GM12878 (cell line): ENCODE data around the gene CLEC19A. TPM values are rescaled to one million over a fixed set of nuclear protein-coding genes. Genes with fewer than 3 reads are reported as not detected.

Experiments used
- ATAC-seq: fragments of 200-7000 bp; cut with Tn5 transposase; 3 replicates; pipeline ENCODE4 v1.9.1; 2020; ENCODE audit warnings: mild to moderate bottlenecking, moderate library complexity
- BruUV-seq: library from RNA; stranded (reverse); fragments of 400-500 nt; replicated peaks from 2 replicates; lab custom pipeline; 2021; lab: Mats Ljungman, UMichigan
- CTCF ChIA-PET: fragments of 300-600 bp; sonication (Branson Sonifier 250); formaldehyde crosslinking; extraction: SDS; loops from one replicate; lab custom pipeline; 2021; ENCODE audit warnings: inconsistent platforms; lab: Yijun Ruan, JAX
- POLR2A ChIA-PET: fragments of 350-600 bp; formaldehyde crosslinking; extraction: SDS; loops from one replicate; lab custom pipeline; 2021; ENCODE audit warnings: inconsistent platforms; lab: Charles Lee
- RAD21 ChIA-PET: fragments of 300-600 bp; sonication (Branson Sonifier 250); formaldehyde crosslinking; loops from one replicate; lab custom pipeline; 2023; ENCODE audit warnings: antibody characterized with exemption; ENCODE audit not compliant: unreplicated experiment; lab: Charles Lee
- SMC1A ChIA-PET: fragments of 300-600 bp; sonication (Branson Sonifier 250); formaldehyde crosslinking; loops from one replicate; lab custom pipeline; 2023; ENCODE audit not compliant: unreplicated experiment, uncharacterized antibody; lab: Charles Lee
- DNase-seq: peaks from one replicate; pipeline ENCODE4 v3.0.0-alpha.2; 2011; ENCODE audit warnings: low read depth, low spot score
- FAIRE-seq: peaks from 3 replicates; lab custom pipeline; 2011; peaks lifted over from hg19 to GRCh38; lab: Jason Lieb, UNC
- H2AFZ ChIP-seq: 2 replicates; pipeline ENCODE4 v1.6.0; 2011; ENCODE audit warnings: low read depth, low read length, control low read depth; ENCODE audit not compliant: control insufficient read depth
- H3K27ac ChIP-seq: 2 replicates; pipeline ENCODE4 v1.5.1; 2011; ENCODE audit warnings: control low read depth; ENCODE audit not compliant: control insufficient read depth, insufficient read depth
- H3K27me3 ChIP-seq, 2 experiments: replicated peaks in 1 of 2; 2 replicates each; pipeline versions ENCODE4 v1.6.0 to v1.6.1; 2011; ENCODE audit warnings: low read length in 1 of 2; ENCODE audit not compliant: control insufficient read depth in 2 of 2, insufficient read depth in 2 of 2
- H3K36me3 ChIP-seq, 2 experiments: 2 replicates each; pipeline ENCODE4 v1.5.1; 2011; ENCODE audit warnings: low read length in 1 of 2; ENCODE audit not compliant: control insufficient read depth in 2 of 2, insufficient read depth in 2 of 2
- H3K4me1 ChIP-seq: 2 replicates; pipeline ENCODE4 v1.6.1; 2011; ENCODE audit warnings: mild to moderate bottlenecking, low read length, moderate library complexity, mixed read lengths; ENCODE audit not compliant: control insufficient read depth, insufficient read depth
- H3K4me2 ChIP-seq: 2 replicates; pipeline ENCODE4 v1.6.0; 2011; ENCODE audit warnings: control low read depth; ENCODE audit not compliant: control insufficient read depth, insufficient read depth
- H3K4me3 ChIP-seq: fragments of 200-600 bp; sonication (generic); 2 replicates; pipeline ENCODE4 v1.5.1; 2016
- H3K79me2 ChIP-seq: 2 replicates; pipeline ENCODE4 v1.6.0; 2011; ENCODE audit warnings: low read length; ENCODE audit not compliant: control insufficient read depth, insufficient read depth
- H3K9ac ChIP-seq: 2 replicates; pipeline ENCODE4 v1.8.0; 2011; ENCODE audit warnings: low read length, control low read depth, mixed read lengths; ENCODE audit not compliant: control insufficient read depth, insufficient read depth
- H3K9me3 ChIP-seq: replicated peaks from 3 replicates; pipeline ENCODE4 v1.5.1; 2011; ENCODE audit warnings: mild to moderate bottlenecking, low read length; ENCODE audit not compliant: control insufficient read depth, insufficient read depth
- H4K20me1 ChIP-seq: 2 replicates; pipeline ENCODE4 v1.6.0; 2011; ENCODE audit not compliant: control insufficient read depth, insufficient read depth
- CTCF ChIP-seq, 3 experiments: IDR thresholded peaks in 2 of 3; conservative IDR thresholded peaks in 1 of 3; 2 replicates each; pipeline ENCODE4 v1.5.1; 2011; ENCODE audit warnings: low read depth in 3 of 3, low read length in 3 of 3, mild to moderate bottlenecking in 3 of 3, control low read depth in 2 of 3, moderate library complexity in 2 of 3, inconsistent platforms in 1 of 3, mixed read lengths in 1 of 3; ENCODE audit not compliant: control insufficient read depth in 2 of 3, insufficient read depth in 1 of 3; ENCODE audit errors: extremely low read depth in 1 of 3
- IKZF1 ChIP-seq: fragments of 450-650 bp; conservative IDR thresholded peaks from 2 replicates; pipeline ENCODE4 v1.6.1; 2017; ENCODE audit warnings: antibody characterized with exemption, mild to moderate bottlenecking
- IRF4 ChIP-seq: IDR thresholded peaks from 2 replicates; pipeline ENCODE4 v1.6.1; 2011; ENCODE audit warnings: low read depth, low read length
- NBN ChIP-seq: fragments of 450-650 bp; IDR thresholded peaks from 2 replicates; pipeline ENCODE4 v1.6.1; 2016
- NFYB ChIP-seq: IDR thresholded peaks from 2 replicates; pipeline ENCODE4 v1.6.1; 2011; ENCODE audit warnings: low read depth, mild to moderate bottlenecking, low read length, improper control_type of control experiment, moderate library complexity; ENCODE audit not compliant: insufficient read depth
- SRF ChIP-seq, 2 experiments: IDR thresholded peaks; 2 replicates each; pipeline ENCODE4 v1.6.1; 2011; ENCODE audit warnings: low read depth in 2 of 2, low read length in 2 of 2, mild to moderate bottlenecking in 1 of 2, moderate library complexity in 1 of 2
- TCF7 ChIP-seq: IDR thresholded peaks from 2 replicates; pipeline ENCODE4 v1.6.1; 2014; ENCODE audit warnings: antibody characterized with exemption, borderline replicate concordance
- ZNF207 ChIP-seq: fragments of 450-650 bp; IDR thresholded peaks from 2 replicates; pipeline ENCODE4 v1.6.1; 2014; ENCODE audit warnings: antibody characterized with exemption, mild to moderate bottlenecking, borderline replicate concordance
- WGBS: methylation state at CpG from one replicate; pipeline ENCODE4 v1.1.6; 2016; ENCODE audit warnings: low lambda C conversion rate; ENCODE audit not compliant: insufficient replicate concordance, insufficient coverage; ENCODE audit errors: missing lambda C conversion rate; 5-methylcytosine and 5-hydroxymethylcytosine counted together
- in situ Hi-C: fragments of 300-500 bp; cut with MboI; formaldehyde crosslinking; loops from 9 replicates; pipeline ENCODE4 v1.14.3; 2018; ENCODE audit warnings: mixed read lengths
- intact Hi-C: fragments of 100-400 bp; cut with micrococcal nuclease; formaldehyde crosslinking; loops from one replicate; pipeline ENCODE4 v1.14.2; 2022; ENCODE audit not compliant: unreplicated experiment
- polyA plus RNA-seq, 11 experiments: library from polyadenylated mRNA; depleted of rRNA in 4 of 11; unstranded in 6 of 11; stranded (reverse) in 5 of 11; fragments of >200 nt; fragmentation: Nextera tagmentation in 4 of 11; fragmentation: Illumina TruSeq in 1 of 11; extraction: Ambion mirVana in 4 of 11; extraction: Trizol in 1 of 11; gene quantifications; 1 replicate in 1 of 11; 2 replicates in 10 of 11; pipeline versions ENCODE4 v1.2.1 to v1.2.3, GENCODE V29; 2011 to 2016; ENCODE audit warnings: inconsistent platforms in 2 of 11, missing spikeins in 2 of 11, low read depth in 1 of 11
- total RNA-seq, 4 experiments: library from RNA; depleted of rRNA in 3 of 4; stranded (reverse); fragments of >200 nt in 3 of 4; fragmentation: Illumina TruSeq in 1 of 4; extraction: Trizol in 1 of 4; gene quantifications; 2 replicates each; pipeline versions ENCODE4 v1.2.1 to v1.2.3, GENCODE V29; 2013 to 2021

CLEC19A gene
- total and polyA plus RNA-seq, 10 of the 15 experiments (the other 5 are each of a cell fraction or from before 2014, with no cell fraction given), result 0.03 TPM; not detected in 8

DNA sequence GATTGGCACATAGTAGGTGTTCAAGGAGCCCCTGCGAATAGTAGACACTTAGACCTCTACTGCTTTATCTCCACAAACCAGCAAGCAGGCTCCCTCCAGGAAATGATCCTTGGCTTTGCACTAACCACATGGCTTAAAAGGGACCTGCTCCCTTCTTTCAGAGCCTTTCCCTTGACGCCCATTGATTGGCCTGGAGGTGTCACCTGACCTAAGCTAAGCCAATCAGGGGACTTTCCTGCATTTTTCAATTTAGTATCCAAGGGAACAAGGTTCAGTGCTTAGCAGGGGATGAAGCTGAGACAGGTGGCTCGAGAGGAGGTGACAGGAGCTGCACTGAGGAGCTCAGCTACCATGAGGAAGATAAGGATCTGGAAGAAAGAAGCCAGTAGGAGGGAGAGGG lies 52.8 kb downstream of the CLEC19A start:
- H3K4me1 ChIP-seq, result no peaks in the 10 kb centered on the region
- no peaks in the 10 kb centered on the region for H3K36me3 ChIP-seq
- ATAC-seq, result no peak
- H4K20me1 ChIP-seq, result no peaks in the 10 kb centered on the region
- SMC1A ChIA-PET, result no interaction called here
- DNase-seq, result no peak
- no peak overlapping the region for H3K9ac ChIP-seq
- TF ChIP-seq ZNF207 (no peak), CTCF (IDR thresholded peaks at IDR 0.05 in 2 of 3, conservative IDR thresholded peaks at IDR 0.05 in 1 of 3; ENCODE audit: control insufficient read depth in 2 of 3, extremely low read depth in 1 of 3, insufficient read depth in 1 of 3, low read depth in 3 of 3, low read length in 3 of 3) (no peak), IKZF1 (no peak), NFYB (peak; percentile 71)
- no peaks in the 10 kb centered on the region; a peak in 1 of 4 replicates for H3K27me3 ChIP-seq
- H3K9me3 ChIP-seq, result no peaks in the 10 kb centered on the region; the same call in 2 of the 3 replicates
- WGBS, result 18% methylated on average over 3 of the region's 3 CpGs
- H3K4me2 ChIP-seq, result no peak overlapping the region
- no peak for FAIRE-seq
- CTCF ChIA-PET, result no interaction called here
- H2AFZ ChIP-seq, result no peak overlapping the region
- in situ Hi-C loops, result no loop called here
- RAD21 ChIA-PET, result no interaction called here
- no peak overlapping the region for H3K27ac ChIP-seq
- POLR2A ChIA-PET, result no interaction called here
- no peaks in the 10 kb centered on the region for H3K79me2 ChIP-seq
- H3K4me3 ChIP-seq, result no peak overlapping the region
- no TSS peak for BruUV-seq
- intact Hi-C loops, result no loop called here

GRCh38 chr16:19344224-19344801 lies 58.8 kb downstream of the CLEC19A start:
- TF ChIP-seq TCF7 (no peak), IRF4 (no peak), NBN (no peak), SRF (IDR thresholded peaks at IDR 0.05; ENCODE audit: low read depth in 2 of 2, low read length in 2 of 2) (no peak)
- ChIA-PET CTCF (no interaction called here), SMC1A (interaction anchor here (1.1 to 1.2 kb wide), 2 partner anchors 12 to 17 kb away, joined by 3 read pairs; no protein-coding TSS in a partner anchor), RAD21 (no interaction called here), POLR2A (no interaction called here)
- 27% methylated on average over 9 of the region's 9 CpGs for WGBS
- no peaks in the 10 kb centered on the region for H3K79me2 ChIP-seq
- H2AFZ ChIP-seq, result no peak overlapping the region
- intact Hi-C loops (no loop called here), in situ Hi-C loops (no loop called here)
- no peak overlapping the region for H3K27ac ChIP-seq
- H3K27me3 ChIP-seq, result no peaks in the 10 kb centered on the region
- H3K9me3 ChIP-seq, result no peaks in the 10 kb centered on the region; the same call in 2 of the 3 replicates
- H3K36me3 ChIP-seq, result no peaks in the 10 kb centered on the region
- DNase-seq (no peak), ATAC-seq (no peak), FAIRE-seq (no peak)
- no peaks in the 10 kb centered on the region for H4K20me1 ChIP-seq
- H3K4me1 ChIP-seq, result no peaks in the 10 kb centered on the region
- H3K9ac ChIP-seq, result no peak overlapping the region
- H3K4me2 ChIP-seq, result no peak overlapping the region
- H3K4me3 ChIP-seq, result no peak overlapping the region
- BruUV-seq, result no TSS peak
